Activated naive CD4-positive, alpha-beta T cell treated with Interleukin-2 at 50 U/mL for 16 hours (primary cell): Measurements from ENCODE around the gene PATE4.
"Not testable (repeated sequence)": the region's sequence is repeated elsewhere in the genome, so short reads cannot be mapped to it uniquely, and the experiment has no call there.

Experiments
- DNase-seq: peaks from one replicate; pipeline ENCODE4 v3.0.0-alpha.2; 2020

PATE4 gene, protein sequence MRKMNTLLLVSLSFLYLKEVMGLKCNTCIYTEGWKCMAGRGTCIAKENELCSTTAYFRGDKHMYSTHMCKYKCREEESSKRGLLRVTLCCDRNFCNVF

DNA sequence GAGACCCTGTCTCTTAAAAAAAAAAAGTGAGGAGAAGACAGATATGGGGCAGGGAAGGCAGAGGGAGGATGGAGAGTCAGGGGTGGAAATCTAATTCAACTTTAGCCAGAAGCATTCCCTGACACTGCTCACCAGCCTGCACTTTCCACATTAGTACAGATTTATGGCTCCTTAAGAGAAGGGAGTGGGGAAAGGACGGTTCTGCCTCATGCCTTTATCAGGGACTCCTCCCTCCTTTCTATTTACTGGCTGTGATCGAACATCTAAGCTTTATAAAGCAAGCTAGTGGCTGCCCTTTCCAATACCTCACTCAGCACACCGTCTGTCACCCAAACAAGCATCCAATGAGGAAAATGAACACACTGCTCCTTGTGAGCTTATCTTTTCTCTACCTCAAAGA lies at the start of gene PATE4:
Gene PATE4 (plus strand): TSS at position 301 of the 400 bp plus-strand sequence. CDS start 44 bp downstream, at position 345.
- DNase-seq, result no peak

DNA sequence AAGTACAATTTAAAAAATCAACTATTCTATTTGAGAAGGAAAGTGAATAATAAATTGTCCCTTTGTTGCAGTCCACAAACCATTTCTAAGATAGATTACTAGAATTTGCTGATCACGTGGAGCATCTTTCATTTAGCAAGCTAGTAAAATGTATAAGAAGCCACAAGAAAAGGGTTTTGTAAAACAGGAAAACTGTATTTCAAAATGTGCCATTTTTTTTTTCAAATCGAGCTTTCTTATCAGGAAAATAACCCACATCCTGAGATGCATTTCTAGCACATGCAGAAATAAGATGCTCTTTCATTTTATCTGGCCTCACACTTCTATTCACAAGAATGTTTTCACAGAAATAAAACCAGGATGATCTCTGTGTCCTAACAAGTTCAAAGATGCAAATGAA lies 48.4 kb upstream of the PATE4 start:
- no peak for DNase-seq

DNA sequence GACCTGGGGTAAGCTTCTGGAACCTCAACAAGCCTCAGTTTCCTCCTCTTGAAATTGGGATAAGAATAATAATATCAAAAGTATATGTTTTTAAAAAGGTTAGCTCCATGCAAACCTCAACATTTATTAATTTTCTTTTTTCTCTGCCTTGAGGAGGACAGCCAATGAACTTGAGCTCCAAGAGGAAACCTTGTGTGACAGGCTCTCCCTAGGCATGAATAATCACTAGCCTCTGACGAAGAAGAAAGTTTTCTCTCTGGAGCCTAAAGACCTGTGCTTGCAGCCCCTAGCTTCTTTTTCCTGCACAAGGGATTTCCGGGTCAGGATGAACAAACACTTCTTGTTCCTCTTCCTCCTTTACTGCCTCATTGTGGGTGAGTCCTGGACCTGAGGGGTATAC lies 45.3 kb upstream of the PATE4 start, which contains the start of gene PATE3:
Gene PATE3 (plus strand): TSS at position 301 of the 400 bp plus-strand sequence. CDS start 25 bp downstream, at position 326.
- DNase-seq, result no peak

DNA sequence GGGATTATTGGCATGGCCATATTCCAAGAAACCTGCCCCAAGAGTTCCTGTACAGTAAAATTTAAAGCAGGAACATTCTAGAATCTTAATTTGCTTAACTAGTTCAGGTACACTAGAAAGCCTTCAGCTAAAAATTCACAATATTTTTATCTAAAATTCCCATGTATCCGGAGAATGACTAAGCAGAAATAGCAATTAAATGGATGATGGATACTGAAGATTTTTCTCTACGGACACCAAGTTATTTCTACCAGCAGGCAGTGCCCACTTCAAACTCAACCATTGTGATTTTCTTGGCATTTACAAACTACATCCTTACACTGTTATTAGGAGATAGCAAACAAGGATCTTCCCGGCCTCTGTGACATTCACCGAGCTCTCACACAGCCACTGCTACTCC lies 42.3 kb upstream of the PATE4 start:
- no peak for DNase-seq

DNA sequence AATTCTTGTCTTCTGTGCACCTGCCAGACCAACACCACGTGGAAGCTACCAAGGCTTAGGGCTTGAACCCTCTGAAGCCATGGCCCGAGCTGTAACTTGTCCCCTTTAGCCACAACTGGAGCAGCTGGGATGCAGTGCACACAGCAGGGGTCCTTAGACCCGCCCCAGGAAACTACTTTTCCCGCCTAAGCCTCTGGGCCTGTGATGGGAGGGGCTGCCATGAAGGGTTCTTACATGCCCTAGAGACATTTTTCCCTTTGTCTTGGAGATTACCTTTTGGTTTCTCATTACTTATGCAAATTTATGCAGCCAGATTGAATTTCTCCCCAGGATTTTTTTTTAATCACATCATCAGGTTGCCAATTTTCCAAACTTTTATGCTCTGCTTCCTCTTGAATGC lies 35.5 kb upstream of the PATE4 start:
- no peak for DNase-seq

DNA sequence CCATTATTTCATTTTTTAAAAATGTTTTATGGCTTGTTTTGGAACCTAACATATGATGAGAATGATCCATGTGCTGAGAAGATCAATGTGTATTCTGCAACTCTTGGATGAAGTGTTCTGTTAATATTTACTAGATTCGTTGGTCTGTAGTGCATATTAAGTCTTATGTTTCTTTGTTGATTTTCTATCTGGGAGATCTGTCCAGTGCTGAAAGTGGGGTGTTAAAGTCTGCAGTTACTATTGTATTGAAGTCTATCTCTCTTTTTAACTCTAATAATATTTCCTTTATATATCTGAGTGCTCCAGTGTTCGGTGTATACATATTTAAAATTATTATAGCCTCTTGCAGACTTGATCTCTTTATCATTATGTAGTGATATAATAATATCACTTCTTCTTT lies 33.3 kb upstream of the PATE4 start:
- DNase-seq, result no peak

DNA sequence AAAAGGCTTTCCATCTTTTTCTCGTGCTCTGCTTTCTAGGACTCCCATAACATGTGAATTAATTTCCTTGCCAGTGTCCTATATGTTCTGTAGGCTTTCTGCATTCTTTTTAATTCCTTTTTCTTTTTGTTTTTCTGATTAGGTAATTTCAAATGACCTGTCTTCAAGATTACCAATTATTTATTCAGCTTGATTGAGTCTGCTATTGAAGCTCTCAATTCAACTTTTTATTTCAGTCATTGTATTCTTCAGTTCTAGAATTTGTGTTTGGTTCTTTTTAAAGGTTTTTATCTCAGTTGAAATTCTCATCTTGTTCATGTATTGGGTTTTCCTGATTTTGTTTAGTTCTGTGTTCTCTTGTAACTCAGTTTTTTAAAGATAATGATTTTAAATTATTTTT lies 30.7 kb upstream of the PATE4 start:
- DNase-seq, result no peak

DNA sequence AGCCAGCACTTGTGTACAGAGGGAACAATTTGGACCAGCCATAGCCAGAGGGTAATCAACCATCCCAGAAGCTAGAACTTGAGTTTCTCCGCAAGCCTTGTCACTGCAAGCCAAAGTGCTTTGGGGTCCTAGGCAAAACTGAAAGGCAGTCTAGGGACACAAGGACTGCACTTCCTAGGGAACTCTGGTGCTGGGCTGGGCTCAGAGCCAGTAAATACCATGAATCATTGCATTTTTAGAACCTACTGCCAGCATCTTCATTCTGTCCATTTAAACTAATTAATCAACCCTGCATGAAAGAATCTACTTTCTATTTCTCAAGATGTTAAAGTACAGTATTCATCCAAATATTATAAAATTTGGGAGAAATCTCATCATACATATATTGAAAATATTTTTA lies 25.2 kb upstream of the PATE4 start:
- no peak for DNase-seq

DNA sequence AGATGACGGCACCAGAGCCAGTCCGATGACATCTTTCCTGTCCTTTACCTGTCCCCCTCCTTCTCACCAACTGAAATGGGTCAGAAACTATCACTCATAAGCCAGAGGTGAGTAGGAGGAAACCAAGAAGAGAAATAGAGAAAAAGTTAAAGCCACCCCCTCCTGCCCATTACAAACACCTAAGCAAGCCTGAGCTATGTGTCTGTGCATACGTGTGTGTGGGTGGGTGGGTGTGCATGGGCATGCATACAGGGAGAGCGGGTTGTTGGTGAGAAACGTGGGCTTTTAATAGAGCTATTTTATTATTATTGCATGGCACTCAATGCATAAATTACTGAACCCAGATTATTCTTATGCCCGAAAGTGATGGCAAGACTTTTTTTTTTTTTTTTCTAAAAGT lies 2.6 kb downstream of the PATE4 start:
- no peak for DNase-seq

DNA sequence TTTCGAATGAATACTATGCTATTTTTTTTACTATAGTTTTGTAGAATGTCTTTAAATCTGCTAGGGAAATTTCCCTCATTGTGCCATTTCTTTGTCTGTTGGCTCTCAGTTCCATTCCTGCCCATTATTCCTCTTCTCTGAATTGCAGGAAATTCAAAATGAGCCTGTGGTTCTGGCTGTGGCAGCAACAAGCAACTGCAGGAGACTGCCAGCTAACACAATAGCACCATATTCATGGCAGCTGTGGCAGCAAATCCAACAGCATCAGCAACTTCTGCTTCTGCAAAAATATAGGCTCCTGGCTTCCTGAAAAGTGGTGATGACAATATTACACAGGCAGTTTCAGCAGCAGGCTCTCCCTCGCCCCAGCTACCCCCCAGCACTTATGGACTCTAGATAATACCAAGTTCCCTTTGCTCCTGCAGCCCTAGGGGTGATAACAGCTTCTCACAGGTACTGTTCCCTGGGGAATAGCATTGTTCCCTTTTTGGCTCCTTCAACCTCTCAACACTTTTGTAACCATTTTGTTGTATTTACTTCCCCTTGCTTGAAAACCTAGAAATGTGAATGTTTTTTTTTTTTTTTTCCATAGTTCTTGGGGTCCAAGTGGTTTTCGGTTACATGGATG lies 9.3 kb downstream of the PATE4 start:
- no peak for DNase-seq

DNA sequence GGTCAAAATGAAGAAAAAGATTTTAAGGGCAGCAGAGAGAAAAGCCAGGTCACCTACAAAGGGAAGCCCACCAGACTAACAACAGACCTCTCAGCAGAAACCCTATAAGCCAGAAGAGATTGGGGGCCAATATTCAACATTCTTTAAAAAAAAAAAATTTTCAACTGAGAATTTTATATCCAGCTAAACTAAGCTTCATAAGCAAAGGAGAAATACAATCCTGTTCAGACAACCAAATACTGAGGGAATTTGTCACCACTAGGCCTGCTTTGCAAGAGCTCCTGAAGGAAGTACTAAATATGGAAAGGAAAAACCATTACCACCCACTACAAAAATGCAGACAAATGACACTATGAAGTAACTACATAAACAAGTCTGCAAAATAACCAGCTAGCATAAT lies 13.1 kb downstream of the PATE4 start:
- DNase-seq, result no peak

DNA sequence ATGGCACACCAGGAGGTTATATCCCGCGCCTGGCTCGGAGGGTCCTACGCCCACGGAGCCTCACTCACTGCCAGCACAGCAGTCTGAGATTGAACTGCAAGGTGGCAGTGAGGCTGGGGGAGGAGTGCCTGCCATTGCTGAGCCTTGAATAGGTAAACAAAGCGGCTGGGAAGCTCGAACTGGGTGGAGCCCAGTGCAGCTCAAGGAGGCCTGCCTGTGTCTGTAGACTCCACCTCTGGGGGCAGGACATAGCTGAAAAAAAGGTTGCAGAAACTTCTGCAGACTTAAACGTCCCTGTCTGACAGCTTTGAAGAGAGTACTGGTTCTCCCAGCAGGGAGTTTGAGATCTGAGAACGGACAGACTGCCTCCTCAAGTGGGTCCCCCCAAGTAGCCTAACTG lies 24.6 kb downstream of the PATE4 start:
- not testable (repeated sequence) for DNase-seq

DNA sequence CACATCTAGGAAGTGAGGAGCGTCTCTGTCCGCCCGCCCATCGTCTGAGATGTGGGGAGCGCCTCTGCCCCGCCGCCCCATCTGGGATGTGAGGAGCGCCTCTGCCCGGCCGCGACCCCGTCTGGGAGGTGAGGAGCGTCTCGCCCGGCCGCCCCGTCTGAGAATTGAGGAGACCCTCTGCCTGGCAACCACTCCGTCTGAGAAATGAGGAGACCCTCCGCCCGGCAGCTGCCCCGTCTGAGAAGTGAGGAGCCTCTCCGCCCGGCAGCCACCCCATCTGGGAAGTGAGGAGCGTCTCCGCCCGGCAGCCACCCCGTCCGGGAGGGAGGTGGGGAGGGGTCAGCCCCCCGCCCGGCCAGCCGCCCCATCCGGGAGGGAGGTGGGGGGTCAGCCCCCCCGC lies 29.7 kb downstream of the PATE4 start:
- DNase-seq, result not testable (repeated sequence)

DNA sequence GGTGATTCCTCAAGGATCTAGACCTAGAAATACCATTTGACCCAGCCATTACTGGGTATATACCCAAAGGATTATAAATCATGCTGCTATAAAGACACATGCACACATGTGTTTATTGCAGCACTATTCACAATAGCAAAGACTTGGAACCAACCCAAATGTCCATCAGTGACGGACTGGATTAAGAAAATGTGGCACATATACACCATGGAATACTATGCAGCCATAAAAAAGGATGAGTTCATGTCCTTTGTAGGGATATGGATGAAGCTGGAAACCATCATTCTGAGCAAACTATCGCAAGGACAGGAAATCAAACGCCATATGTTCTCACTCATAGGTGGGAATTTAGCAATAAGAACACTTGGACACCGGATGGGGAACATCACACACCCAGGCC lies 32.2 kb downstream of the PATE4 start:
- not testable (repeated sequence) for DNase-seq

DNA sequence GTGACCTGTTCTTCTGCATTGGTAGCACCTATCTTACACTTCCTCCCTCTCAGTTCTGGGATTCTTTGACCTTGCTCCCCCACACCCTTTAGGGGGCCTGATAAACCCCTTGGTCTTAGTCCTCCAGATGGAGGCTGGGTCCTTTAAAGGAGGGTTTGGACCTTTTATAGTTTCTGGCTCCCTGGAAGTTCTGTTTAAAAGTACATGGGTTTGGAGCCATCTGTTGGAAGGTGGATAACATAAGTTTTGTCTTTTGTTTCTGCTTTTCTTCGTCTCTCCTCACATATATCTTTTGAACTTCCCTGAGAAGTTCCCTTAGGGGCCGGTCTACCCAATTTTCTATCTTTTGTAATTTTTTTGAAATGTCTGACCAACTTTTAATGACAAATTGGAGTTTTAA lies 36.4 kb downstream of the PATE4 start:
- no peak for DNase-seq

DNA sequence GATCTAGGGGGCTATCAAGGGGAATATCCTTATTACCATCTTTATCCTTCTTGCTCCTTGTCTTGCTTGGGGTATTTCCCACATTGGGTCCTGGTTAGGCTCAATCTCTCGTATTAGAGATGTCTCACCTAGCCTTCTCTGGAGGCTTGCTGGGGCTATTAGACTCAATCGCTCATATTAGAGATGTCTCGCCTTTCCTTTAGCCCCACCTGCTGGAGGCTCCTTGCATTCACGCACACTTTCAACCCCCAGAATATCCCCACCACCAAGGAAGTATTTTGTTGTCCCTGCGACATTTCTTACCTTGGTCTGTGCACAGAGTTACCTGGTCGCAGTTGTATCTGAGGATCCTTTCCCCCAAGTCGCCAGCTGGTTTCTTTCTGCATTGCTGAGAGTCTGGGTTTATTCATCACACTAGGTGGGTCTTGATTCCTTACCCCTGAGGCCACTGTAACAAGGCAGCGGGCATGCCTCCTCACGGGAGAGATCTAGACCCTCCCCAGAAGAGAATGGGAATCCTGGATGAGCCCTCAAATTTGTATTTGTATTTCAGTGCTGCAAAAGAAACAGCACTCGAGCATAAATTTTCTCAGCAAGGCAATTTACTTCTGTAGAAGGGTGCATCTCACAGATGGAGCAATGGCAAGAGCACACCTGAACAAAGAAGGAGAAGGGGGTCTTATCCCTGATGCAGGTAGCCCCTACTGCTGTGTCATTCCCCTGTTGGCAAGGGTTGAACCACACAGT lies 38.4 kb downstream of the PATE4 start:
- DNase-seq, result peak; percentile 23

DNA sequence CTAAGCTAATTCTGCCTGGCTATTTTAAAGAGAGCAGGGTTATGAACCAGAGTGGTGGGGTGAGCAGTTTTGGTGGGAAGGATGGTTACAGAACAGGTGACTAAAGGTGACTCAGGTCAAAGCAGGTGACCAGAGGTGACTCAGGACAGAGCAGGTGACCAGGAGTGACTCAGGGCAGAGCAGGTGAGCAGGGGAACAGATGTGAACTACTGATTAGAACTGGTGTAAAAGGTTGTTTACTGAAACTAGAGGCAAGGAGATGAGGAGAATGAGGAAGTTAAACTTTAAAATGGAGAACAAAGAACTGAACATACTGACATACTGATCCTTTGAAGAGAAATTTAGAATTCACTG lies 39.0 kb downstream of the PATE4 start:
- no peak for DNase-seq

DNA sequence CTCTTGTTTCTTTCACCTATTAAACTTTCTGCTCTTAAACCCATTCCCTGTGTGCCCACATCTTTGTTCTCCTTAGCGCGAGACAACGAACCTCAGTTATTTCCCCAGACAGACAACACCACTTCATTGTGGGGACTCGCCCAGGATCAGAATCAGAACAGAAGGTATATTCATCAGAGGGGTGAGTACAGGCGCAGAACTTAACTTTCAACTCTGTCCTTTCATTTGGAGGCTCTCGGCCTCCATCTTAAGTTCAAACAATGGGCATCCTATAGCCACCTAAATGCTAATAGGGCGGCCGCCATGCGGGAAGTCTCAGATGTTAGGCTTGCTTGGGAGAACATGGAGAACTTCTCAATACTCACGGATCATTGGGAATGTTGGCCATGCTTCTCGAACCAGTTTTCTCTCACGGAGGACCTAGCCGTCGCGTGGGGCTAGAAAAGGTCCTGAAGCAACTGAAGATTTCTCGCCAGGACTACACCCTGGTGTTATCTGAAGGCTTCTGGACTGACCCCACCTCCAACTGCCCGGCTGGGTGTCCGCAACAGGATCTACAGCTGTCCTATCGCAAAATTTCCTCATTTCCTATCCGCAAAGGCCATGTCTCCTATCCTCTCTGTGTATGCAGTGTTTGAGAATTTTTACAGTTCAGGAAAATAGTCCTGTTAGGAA lies 40.9 kb downstream of the PATE4 start:
- DNase-seq, result no peak

DNA sequence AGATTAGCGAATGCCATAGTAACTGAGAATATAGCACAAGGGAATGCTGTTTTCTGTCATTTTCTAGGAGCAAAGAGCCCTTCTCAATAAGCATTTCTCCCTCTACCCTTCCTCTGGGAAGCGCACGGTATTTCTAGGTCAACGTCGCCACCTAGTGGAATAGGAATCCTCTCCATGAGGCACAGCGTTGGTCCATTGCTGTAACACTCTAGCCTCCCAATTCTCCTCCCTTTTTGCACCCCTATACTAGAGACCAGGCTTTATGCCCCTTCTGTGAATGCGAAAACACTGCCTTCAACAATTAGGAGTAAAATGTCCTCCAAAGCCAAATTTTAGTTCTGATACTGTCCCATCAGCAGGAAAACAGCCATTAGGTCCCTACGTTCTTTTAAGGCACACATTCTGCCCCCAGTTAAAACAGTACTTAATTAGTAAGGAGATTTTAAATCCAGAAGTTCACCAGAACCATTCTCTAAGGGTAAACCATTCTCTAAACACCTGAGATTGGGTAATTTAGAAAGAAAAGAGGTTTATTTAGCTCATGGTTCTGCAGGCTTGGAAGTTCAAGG lies 41.5 kb downstream of the PATE4 start:
- peak; percentile 36 for DNase-seq

DNA sequence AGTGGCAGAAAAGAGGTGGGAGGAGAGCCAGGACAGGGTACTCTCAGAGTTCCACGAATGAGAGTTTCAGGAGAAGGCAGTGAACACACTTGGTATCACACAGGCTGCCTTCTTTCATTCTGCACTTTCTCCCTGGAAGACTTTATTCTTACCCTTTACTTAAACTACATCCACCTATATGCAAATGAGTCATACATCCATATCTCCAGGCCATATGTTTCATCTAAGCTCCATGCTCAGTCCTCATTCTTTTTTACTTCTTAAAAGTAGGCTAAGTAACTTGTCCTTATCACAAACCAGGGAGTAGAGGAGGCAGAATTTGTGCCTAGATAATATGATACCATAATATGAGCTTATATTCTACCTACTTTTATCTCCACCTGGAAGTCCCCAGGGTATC lies 48.2 kb downstream of the PATE4 start:
- DNase-seq, result no peak

DNA sequence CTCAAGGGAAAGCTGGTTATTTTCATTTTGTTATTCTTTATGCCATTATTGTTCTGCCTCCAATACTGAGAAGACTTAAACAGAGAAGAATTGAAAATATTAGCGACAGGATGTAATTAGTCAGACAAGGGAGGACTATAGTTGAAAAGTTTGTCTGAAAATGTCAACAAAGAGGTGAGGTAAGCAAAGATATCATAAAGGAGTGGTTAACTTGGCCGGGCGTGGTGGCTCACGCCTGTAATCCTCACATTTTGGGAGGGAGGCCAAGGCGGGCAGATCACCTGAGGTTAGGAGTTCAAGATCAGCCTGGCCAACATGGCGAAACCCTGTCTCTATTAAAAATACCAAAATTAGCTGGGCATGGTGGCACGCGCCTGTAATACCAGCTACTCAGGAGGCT lies 50.3 kb downstream of the PATE4 start:
- DNase-seq, result no peak

DNA sequence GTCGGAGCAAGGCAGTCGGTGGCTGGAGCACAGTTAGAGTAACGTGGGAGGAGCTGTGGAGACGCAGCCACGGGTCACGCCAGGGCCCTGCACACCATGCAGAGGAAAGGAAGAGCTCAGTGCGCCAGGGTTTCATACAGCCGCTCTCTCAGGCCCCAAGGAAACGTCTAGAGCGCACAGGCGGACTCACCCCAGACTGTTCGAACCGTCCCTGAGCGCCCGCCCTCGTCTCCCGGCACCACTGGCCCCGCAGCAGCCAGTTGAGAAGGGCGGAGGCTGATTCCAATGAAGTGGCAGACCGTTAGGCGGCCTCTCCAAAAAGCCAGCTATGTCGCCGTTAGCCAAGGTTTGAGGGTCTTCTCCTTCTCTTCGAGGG lies 53.9 kb downstream of the PATE4 start:
- DNase-seq, result no peak
